Large intestine (tissue), 3 donors: ENCODE data around the gene CFAP100. TPM values are rescaled to one million over a fixed set of nuclear protein-coding genes. Genes with fewer than 3 reads are reported as not detected.

ENCODE experiments used
- DNase-seq, 2 donors: peaks; one replicate each; pipeline versions ENCODE4 v3.0.0 to v3.0.0-alpha.2; 2013
- H3K27ac ChIP-seq: one replicate; pipeline ENCODE4 v1.5.1; 2013; ENCODE audit warnings: low read length
- H3K27me3 ChIP-seq: 2 replicates; pipeline ENCODE4 v1.6.1; 2013; ENCODE audit warnings: low read length; ENCODE audit not compliant: control insufficient read depth, insufficient read depth
- H3K36me3 ChIP-seq: 2 replicates; pipeline ENCODE4 v1.6.1; 2013; ENCODE audit warnings: low read length; ENCODE audit not compliant: control insufficient read depth, insufficient read depth
- H3K4me1 ChIP-seq: one replicate; pipeline ENCODE4 v1.6.1; 2013; ENCODE audit warnings: low read length; ENCODE audit not compliant: control insufficient read depth, insufficient read depth
- H3K4me3 ChIP-seq: one replicate; pipeline ENCODE4 v1.5.1; 2013; ENCODE audit warnings: low read length
- H3K9me3 ChIP-seq: one replicate; pipeline ENCODE4 v1.6.1; 2013; ENCODE audit warnings: mild to moderate bottlenecking, low read depth, low read length, moderate library complexity; ENCODE audit not compliant: control insufficient read depth
- WGBS: methylation state at CpG from one replicate; pipeline ENCODE4 v1.1.5; 2013; ENCODE audit warnings: low lambda C conversion rate; ENCODE audit not compliant: insufficient coverage; 5-methylcytosine and 5-hydroxymethylcytosine counted together
- polyA plus RNA-seq: library from polyadenylated mRNA; unstranded; fragments of 120-200 nt; gene quantifications from one replicate; pipeline ENCODE4 v1.2.1, GENCODE V29; 2013

The CFAP100 gene
- polyA plus RNA-seq, 1 donor, result 0.45 TPM

DNA sequence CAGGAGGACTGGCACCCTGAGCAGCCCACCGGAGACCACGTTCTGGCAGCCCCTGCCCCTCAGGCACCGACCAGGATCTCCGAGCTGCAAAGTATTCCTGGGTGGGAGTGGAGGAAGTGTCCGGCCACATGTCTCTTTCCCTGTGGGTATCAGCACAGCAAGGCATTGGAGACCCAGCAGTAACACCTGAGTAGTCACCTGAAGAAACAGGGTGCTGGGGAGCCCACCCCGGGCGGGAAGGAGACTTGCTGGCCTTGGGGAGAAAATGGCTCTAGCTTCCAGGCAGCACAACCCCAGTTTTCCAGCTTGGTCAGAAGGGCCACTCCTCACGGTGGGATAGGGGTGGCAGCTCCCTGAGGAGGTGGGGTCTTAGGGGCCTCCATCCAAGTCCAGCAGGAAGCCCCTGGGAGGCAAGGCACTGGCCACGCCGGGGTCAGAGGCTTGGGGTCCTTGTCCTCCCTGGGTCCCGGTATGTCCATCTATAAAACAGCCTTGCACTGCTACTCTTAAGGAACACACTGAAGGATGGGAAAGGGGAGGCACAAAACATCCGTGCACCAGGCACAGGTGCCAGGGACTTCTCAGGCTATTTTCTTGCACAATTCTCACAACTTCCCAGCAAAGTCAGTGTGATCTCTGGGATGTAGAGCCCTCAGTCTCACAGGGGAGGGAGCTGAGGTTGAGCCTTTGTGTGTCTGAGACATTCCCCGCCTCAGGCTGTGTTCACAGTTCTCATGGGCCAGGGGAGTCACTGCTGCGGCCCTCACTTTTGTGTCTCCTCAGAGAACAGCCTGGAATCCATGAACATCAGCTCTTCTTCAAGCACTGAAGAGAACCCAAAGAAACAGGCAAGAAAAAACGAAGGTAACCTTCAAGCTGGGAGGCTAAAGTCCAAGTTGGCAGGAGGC, 11.9 kb downstream of the CFAP100 start:
- H3K27me3 ChIP-seq, result peaks cover 7% of the 10 kb centered on the region

DNA sequence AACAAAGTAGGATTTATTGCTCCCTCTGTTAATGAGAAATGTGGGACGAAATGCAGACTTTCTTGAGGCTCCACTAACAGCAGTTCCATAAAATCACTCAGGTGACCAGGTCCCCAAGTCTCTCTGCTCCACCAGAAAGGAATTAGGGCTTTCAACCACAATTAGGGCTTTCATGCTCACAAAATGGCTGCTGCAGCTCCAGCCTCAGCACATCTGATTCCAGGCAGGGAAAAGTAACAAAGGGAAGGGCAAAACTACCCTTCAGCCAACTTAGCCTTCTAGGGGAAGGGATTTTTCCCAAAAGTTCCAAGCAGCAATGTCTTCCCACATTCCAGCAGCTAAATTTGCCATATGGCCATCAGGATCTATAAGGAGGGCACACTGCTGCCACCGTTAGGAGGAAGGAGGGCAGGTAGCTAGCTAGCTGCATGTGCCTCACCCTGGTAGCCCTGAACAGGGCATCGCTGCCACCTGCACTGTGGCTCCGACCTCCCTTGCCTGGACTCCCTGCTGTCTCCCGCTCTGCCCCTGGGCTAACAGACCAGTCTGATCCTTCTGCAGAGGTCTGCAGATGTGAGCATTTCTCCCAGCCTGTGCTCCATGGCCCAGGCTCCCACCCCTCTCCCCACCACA, 12.8 kb downstream of the CFAP100 start:
- DNase-seq, result no peak
- H3K27me3 ChIP-seq, result peaks cover 7% of the 10 kb centered on the region
- no peaks in the 10 kb centered on the region for H3K36me3 ChIP-seq
- no peak overlapping the region for H3K27ac ChIP-seq
- no peaks in the 10 kb centered on the region for H3K4me1 ChIP-seq
- no peak overlapping the region for H3K4me3 ChIP-seq
- WGBS, result no CpG with 5 or more reads among the region's 5 CpGs
- no peaks in the 10 kb centered on the region for H3K9me3 ChIP-seq

More for the DNA sequence above, 11.9 kb downstream of the CFAP100 start:
- WGBS, result no CpG with 5 or more reads among the region's 15 CpGs
- Histone ChIP-seq H3K4me3 (no peak overlapping the region), H3K4me1 (no peaks in the 10 kb centered on the region), H3K36me3 (no peaks in the 10 kb centered on the region), H3K27ac (no peak overlapping the region), H3K9me3 (no peaks in the 10 kb centered on the region)
- DNase-seq, result no peak

DNA sequence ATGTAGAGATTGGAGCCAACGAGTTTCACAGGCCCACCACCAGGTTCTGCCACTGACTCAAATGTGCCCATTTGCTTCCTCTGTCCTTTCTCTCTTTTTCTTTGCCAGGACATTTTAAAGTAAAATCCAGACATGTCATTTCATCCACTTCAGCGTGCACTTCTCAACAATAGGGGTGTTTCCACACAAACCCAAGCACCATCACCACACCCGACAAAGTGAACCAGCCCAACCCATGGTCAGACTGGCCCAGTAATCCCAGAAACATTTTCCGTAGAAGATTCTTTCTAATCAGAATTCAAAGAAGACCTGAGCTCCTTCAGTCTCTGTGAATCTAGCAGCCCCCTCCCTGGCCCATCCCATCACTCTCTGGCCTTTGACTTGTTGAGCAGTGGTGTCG, 13.4 kb downstream of the CFAP100 start:
- no peaks in the 10 kb centered on the region for H3K9me3 ChIP-seq
- no peaks in the 10 kb centered on the region for H3K36me3 ChIP-seq
- H3K4me3 ChIP-seq, result no peak overlapping the region
- H3K4me1 ChIP-seq, result no peaks in the 10 kb centered on the region
- DNase-seq, result no peak
- peaks cover 3% of the 10 kb centered on the region for H3K27me3 ChIP-seq
- 76% methylated on average over 2 of the region's 5 CpGs for WGBS
- H3K27ac ChIP-seq, result no peak overlapping the region

DNA sequence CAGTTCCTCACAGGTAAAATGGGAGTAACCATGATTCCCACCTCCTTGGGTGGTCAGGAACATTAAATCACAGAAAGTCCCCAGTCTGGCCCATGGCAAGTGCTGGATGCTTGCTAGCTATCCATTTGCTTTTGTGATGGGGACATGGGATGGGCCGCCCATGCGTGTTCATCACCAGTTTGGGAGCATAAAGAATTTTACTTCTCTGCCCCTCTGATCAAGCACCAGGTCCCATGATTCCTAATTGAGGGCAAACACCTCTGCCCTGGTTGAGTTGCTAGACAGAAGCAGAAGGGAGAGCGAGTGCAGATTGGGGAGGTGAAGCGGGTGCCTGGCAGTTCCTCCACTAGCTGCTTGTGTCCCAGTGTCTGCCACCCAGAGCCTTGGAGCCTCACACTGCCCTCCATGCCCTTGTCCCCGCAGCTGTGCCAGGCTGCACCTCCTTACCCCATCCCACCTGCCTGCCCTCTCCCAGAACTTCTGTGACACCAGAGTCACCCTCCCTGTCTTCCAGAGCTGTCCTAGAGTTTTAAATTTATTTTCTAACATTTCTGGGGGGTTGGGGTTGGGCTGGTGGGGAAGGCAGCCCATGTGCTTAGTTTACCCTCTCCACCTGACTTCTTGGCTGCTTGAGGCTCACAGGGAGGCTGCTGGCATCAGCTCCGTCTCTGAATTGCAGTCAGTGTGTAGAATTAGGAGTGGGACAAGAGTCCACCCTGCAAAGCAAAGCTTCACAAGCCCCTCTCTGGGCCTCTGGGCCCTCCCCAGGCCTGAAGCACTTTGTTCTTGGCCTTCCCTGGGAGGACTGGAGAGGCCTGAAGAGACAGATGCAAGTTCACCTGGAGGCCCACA, 18.4 kb downstream of the CFAP100 start:
- Histone ChIP-seq H3K36me3 (no peaks in the 10 kb centered on the region), H3K27ac (no peak overlapping the region), H3K4me3 (no peak overlapping the region), H3K9me3 (no peaks in the 10 kb centered on the region), H3K4me1 (no peaks in the 10 kb centered on the region), H3K27me3 (peaks cover 26% of the 10 kb centered on the region)
- no peak for DNase-seq
- no CpG with 5 or more reads among the region's 6 CpGs for WGBS

DNA sequence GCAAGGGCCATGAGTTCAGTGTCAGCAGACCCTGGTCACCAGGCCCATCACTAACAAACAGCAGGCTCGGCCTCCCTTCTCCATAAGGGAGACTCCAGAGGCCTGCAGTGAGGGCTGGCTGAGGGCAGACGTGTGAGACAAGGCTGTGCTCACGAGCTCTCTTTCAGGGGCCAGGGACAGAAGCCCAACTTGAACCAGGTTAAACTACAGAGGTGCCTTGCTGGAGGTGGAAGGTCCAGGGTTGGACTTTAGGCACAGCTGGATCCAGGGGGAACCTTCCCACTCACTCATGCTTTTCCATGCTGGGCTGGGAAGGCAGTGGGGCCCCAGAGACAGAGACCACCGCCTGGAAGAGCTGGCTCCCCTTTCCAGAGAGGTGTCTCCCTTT, 19.0 kb downstream of the CFAP100 start:
- H3K27me3 ChIP-seq, result peaks cover 26% of the 10 kb centered on the region
- no peak for DNase-seq

DNA sequence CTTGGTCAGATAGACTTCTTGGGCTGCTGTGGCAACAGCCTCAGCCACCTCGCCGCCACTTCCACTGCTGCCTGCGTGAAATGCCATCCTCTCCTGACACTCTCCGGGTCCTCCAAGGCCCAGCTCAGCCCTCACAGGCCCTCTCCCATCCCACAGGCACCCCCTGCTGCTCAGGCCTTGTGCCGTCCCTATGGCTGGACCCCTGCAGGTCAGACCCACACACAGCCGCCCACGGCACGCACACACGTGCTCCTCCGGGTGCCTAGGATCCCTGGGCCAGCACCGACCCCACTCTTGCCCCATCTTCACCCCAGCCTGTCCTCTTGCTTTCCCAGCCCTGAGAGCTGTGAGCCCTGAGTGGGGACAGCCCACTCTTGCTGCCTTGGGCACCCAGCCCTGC, 19.7 kb downstream of the CFAP100 start:
- DNase-seq, result no peak

More for the DNA sequence above, 19.0 kb downstream of the CFAP100 start:
- H3K9me3 ChIP-seq, result no peaks in the 10 kb centered on the region
- no peak overlapping the region for H3K4me3 ChIP-seq
- WGBS, result no CpG with 5 or more reads among the region's 4 CpGs
- H3K27ac ChIP-seq, result no peak overlapping the region
- no peaks in the 10 kb centered on the region for H3K4me1 ChIP-seq
- H3K36me3 ChIP-seq, result no peaks in the 10 kb centered on the region

DNA sequence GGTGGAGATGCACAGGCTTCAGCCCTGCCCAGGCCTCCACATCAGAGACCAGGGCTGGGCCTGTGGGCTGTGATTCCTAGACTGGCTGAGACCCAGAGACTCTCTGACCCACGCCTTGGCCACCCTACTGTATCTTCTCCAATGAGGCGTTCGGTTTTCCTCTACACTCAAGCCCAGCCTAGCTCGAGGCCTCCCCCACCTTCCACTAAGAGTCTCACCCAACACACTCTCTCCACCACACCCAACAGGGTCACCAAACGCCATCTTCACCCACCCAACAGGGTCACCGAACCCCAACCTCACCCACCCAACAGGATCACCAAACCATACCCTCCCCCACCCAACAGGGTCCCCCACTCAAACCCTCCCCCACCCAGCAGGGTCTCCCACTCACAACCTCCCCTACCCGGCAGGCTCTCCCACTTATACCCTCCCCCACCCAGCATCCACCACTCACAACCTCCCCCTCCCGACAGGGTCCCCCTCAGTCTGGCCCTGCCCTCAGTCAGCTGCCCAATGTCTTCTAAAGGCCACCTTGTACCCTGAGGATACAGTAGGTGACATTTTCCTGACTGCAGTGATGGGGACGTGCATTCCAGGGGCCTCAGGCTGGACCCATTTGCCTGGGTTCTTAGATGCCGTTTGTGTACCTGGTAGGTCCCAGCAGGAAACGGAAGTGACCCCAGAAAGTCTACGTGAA, 20.4 kb downstream of the CFAP100 start:
- no peak overlapping the region for H3K27ac ChIP-seq
- H3K4me3 ChIP-seq, result no peak overlapping the region
- WGBS, result 100% methylated on average over 2 of the region's 12 CpGs
- peaks cover 6% of the 10 kb centered on the region for H3K4me1 ChIP-seq
- H3K9me3 ChIP-seq, result no peaks in the 10 kb centered on the region
- H3K27me3 ChIP-seq, result peaks cover 26% of the 10 kb centered on the region
- no peak for DNase-seq
- H3K36me3 ChIP-seq, result no peaks in the 10 kb centered on the region

More for the DNA sequence above, 19.7 kb downstream of the CFAP100 start:
- no peak overlapping the region for H3K27ac ChIP-seq
- no peak overlapping the region for H3K4me3 ChIP-seq
- H3K4me1 ChIP-seq, result peaks cover 1% of the 10 kb centered on the region
- WGBS, result no CpG with 5 or more reads among the region's 11 CpGs
- peaks cover 26% of the 10 kb centered on the region for H3K27me3 ChIP-seq
- H3K36me3 ChIP-seq, result no peaks in the 10 kb centered on the region
- H3K9me3 ChIP-seq, result no peaks in the 10 kb centered on the region

DNA sequence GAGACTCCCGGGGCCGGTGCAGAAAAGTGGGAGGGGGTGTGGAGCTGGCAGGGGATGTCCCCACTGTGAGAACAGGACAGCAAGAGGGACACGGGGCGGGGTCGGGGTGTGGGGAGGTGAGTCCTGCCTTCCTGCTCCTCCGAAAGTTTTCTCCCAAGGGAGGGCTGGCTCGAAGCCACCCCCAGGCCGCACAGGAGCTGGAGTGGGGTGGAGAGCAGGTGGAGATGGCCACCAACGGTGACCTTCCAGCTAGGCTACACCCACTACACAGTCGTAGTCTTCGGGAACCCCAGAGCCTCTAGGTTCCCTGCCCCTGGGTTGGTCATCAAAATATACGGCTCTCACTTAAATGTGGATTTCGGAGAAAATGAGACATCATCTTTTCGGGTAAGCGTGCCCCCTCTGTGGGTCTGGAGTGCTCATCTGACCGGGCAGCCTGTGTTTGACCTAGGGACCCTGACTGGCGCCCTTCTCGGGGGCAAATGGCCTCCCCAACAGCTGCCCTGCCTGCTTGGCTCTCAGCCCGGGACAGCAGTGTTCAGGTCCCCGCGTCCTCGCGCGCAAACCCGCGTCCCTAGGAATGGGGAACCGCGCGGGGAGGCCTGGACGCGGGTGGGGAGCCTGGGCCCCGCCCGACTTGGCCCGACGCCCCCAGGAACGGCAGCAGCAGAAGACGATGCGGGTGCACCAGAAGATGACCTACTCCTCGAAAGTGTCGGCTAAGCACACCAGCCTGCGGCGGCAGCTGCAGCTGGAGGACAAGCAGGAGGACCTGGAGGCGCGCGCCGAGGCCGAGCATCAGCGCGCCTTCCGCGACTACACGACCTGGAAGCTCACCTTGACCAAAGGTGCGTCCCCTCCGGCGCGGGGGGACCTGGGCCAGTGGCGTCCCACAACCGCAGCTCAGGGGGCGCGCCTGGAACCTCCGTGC, 21.2 kb downstream of the CFAP100 start:
- no CpG with 5 or more reads among the region's 61 CpGs for WGBS
- H3K4me1 ChIP-seq, result peaks cover 9% of the 10 kb centered on the region
- peaks cover 23% of the 10 kb centered on the region for H3K27me3 ChIP-seq
- no peak for DNase-seq
- no peak overlapping the region for H3K4me3 ChIP-seq
- no peaks in the 10 kb centered on the region for H3K36me3 ChIP-seq
- no peaks in the 10 kb centered on the region for H3K9me3 ChIP-seq
- H3K27ac ChIP-seq, result no peak overlapping the region

DNA sequence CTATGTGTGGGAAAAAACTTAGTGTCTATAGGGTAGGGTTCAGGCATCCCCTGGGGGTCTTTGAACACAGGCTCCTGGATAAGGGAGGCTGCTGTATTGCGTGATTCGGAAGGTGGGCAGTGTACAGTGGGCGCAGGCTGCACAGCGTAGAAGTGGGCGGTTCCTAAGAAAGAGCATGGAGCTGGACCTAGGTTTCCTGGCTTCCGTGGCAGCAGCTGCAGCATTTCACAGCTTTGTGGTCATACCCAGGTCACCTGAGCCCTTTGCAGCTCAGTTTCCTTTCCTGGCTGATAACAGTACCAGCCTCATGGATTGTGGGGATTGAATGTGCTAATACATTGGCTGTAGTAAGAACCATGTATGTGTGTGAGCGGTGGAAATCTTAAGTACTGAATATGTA, 22.2 kb downstream of the CFAP100 start:
- Histone ChIP-seq H3K9me3 (no peaks in the 10 kb centered on the region), H3K36me3 (no peaks in the 10 kb centered on the region)

More for the DNA sequence above, 22.2 kb downstream of the CFAP100 start:
- Histone ChIP-seq H3K27me3 (peaks cover 23% of the 10 kb centered on the region), H3K4me1 (peaks cover 9% of the 10 kb centered on the region), H3K4me3 (no peak overlapping the region), H3K27ac (no peak overlapping the region)
- WGBS, result no CpG with 5 or more reads among the region's 7 CpGs
- DNase-seq, result peak in 1 of 2 donors; percentile 6
